ENCODE measurements around the gene SH3TC2.

SH3TC2 gene

GRCh38 chr5:149062371-149063016 is 368 bp downstream of the SH3TC2 start:
- H3K4me1 ChIP-seq (ENCODE audit: control insufficient read depth, insufficient read depth, low read length), result no peaks in the 10 kb centered on the region
- ChIA-PET POLR2A (no interaction called here), CTCF (no interaction called here)
- TF ChIP-seq ZNF239 (tag by site-specific recombination; IDR thresholded peaks at IDR 0.05) (no peak), ZNF223 (tag by site-specific recombination; IDR thresholded peaks at IDR 0.05) (no peak), ZNF10 (tag by site-specific recombination; IDR thresholded peaks at IDR 0.05) (no peak), IKZF3 (tag by site-specific recombination; IDR thresholded peaks at IDR 0.05) (no peak), ZFP3 (tag by site-specific recombination; IDR thresholded peaks at IDR 0.05; ENCODE audit: low read depth) (no peak), CTCF (tag by site-specific recombination; IDR thresholded peaks at IDR 0.05) (no peak), KLF7 (tag by site-specific recombination; IDR thresholded peaks at IDR 0.05; ENCODE audit: borderline replicate concordance) (no peak), ZBTB1 (tag by site-specific recombination; IDR thresholded peaks at IDR 0.05) (no peak), ZNF629 (tag by site-specific recombination; IDR thresholded peaks at IDR 0.05) (no peak), ZNF416 (tag by site-specific recombination; IDR thresholded peaks at IDR 0.05) (no peak), ZNF785 (tag by site-specific recombination; IDR thresholded peaks at IDR 0.05) (no peak), MYNN (tag by site-specific recombination; IDR thresholded peaks at IDR 0.05; ENCODE audit: borderline replicate concordance) (no peak), ZNF704 (tag by site-specific recombination; IDR thresholded peaks at IDR 0.05) (no peak), ZNF558 (tag by site-specific recombination; IDR thresholded peaks at IDR 0.05) (no peak), ZNF221 (tag by site-specific recombination; IDR thresholded peaks at IDR 0.05; ENCODE audit: borderline replicate concordance) (no peak), TCF7L2 (IDR thresholded peaks at IDR 0.05; ENCODE audit: borderline replicate concordance, low read depth, low read length) (no peak)
- TF ChIP-seq, protein P1, sequence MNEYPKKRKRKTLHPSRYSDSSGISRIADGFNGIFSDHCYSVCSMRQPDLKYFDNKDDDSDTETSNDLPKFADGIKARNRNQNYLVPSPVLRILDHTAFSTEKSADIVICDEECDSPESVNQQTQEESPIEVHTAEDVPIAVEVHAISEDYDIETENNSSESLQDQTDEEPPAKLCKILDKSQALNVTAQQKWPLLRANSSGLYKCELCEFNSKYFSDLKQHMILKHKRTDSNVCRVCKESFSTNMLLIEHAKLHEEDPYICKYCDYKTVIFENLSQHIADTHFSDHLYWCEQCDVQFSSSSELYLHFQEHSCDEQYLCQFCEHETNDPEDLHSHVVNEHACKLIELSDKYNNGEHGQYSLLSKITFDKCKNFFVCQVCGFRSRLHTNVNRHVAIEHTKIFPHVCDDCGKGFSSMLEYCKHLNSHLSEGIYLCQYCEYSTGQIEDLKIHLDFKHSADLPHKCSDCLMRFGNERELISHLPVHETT (tag by site-specific recombination; IDR thresholded peaks at IDR 0.05), result no peak
- TF ChIP-seq, protein P2, sequence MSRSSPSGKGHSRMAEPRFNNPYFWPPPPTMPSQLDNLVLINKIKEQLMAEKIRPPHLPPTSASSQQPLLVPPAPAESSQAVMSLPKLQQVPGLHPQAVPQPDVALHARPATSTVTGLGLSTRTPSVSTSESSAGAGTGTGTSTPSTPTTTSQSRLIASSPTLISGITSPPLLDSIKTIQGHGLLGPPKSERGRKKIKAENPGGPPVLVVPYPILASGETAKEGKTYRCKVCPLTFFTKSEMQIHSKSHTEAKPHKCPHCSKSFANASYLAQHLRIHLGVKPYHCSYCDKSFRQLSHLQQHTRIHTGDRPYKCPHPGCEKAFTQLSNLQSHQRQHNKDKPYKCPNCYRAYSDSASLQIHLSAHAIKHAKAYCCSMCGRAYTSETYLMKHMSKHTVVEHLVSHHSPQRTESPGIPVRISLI (tag by site-specific recombination; IDR thresholded peaks at IDR 0.05), result no peak
- H3K27ac ChIP-seq (ENCODE audit: extremely low read depth, low read depth, low read length), result no peak overlapping the region
- H3K9me3 ChIP-seq (ENCODE audit: control insufficient read depth, insufficient read depth, low read depth, low read length), result no peaks in the 10 kb centered on the region
- H3K4me3 ChIP-seq (ENCODE audit: low read depth, low read length), result no peak overlapping the region
- H3K36me3 ChIP-seq (ENCODE audit: control insufficient read depth in 2 of 2, insufficient read depth in 1 of 2, low read length in 2 of 2), result no peaks in the 10 kb centered on the region

DNA sequence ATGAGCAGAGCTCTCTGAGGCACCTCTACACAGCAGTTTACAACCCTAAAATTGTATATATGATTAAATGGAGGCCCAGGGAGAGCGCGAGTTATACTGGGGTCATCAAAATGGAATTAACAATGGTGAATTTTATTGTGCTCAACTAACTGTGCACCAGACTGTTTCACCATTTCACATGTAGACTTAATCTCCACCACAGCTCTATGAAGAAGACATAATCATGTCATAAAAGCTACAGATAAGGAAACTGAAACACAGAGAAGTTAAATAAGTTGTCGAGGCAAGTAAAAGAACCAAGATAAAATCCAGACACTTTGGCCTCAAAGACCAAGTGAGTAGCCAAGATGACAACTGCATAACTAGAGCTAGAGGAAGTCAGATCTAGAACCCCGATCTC is 1.5 kb downstream of the SH3TC2 start:
- H3K27ac ChIP-seq (ENCODE audit: extremely low read depth, low read depth, low read length), result no peak overlapping the region
- CTCF ChIA-PET, result interaction anchor here (0.5 to 1.0 kb wide), 4 partner anchors 23 to 208 kb away, joined by 3 to 4 read pairs (median 3); no protein-coding TSS in a partner anchor
- no peaks in the 10 kb centered on the region for H3K36me3 ChIP-seq (ENCODE audit: control insufficient read depth in 2 of 2, insufficient read depth in 1 of 2, low read length in 2 of 2)
- H3K9me3 ChIP-seq (ENCODE audit: control insufficient read depth, insufficient read depth, low read depth, low read length), result no peaks in the 10 kb centered on the region
- H3K4me1 ChIP-seq (ENCODE audit: control insufficient read depth, insufficient read depth, low read length), result no peaks in the 10 kb centered on the region
- POLR2A ChIA-PET, result no interaction called here
- no peak overlapping the region for H3K4me3 ChIP-seq (ENCODE audit: low read depth, low read length)
- TF ChIP-seq ZNF423 (tag by site-specific recombination; IDR thresholded peaks at IDR 0.05), result no peak
- TF ChIP-seq ZNF292 (tag by site-specific recombination; IDR thresholded peaks at IDR 0.05; ENCODE audit: borderline replicate concordance, low read depth), result no peak
- no peak for TF ChIP-seq ZNF354C (tag by site-specific recombination; IDR thresholded peaks at IDR 0.05; ENCODE audit: borderline replicate concordance, low read depth)
- no peak for TF ChIP-seq ZNF175 (tag by site-specific recombination; IDR thresholded peaks at IDR 0.05)
- TF ChIP-seq, protein P3, sequence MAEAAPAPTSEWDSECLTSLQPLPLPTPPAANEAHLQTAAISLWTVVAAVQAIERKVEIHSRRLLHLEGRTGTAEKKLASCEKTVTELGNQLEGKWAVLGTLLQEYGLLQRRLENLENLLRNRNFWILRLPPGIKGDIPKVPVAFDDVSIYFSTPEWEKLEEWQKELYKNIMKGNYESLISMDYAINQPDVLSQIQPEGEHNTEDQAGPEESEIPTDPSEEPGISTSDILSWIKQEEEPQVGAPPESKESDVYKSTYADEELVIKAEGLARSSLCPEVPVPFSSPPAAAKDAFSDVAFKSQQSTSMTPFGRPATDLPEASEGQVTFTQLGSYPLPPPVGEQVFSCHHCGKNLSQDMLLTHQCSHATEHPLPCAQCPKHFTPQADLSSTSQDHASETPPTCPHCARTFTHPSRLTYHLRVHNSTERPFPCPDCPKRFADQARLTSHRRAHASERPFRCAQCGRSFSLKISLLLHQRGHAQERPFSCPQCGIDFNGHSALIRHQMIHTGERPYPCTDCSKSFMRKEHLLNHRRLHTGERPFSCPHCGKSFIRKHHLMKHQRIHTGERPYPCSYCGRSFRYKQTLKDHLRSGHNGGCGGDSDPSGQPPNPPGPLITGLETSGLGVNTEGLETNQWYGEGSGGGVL (tag by site-specific recombination; IDR thresholded peaks at IDR 0.05), result no peak
- TF ChIP-seq ZNF350 (tag by site-specific recombination; IDR thresholded peaks at IDR 0.05), result no peak
- no peak for TF ChIP-seq ZNF324 (tag by site-specific recombination; IDR thresholded peaks at IDR 0.05)
- no peak for TF ChIP-seq ZNF24 (tag by site-specific recombination; IDR thresholded peaks at IDR 0.05)
- TF ChIP-seq, protein P4, sequence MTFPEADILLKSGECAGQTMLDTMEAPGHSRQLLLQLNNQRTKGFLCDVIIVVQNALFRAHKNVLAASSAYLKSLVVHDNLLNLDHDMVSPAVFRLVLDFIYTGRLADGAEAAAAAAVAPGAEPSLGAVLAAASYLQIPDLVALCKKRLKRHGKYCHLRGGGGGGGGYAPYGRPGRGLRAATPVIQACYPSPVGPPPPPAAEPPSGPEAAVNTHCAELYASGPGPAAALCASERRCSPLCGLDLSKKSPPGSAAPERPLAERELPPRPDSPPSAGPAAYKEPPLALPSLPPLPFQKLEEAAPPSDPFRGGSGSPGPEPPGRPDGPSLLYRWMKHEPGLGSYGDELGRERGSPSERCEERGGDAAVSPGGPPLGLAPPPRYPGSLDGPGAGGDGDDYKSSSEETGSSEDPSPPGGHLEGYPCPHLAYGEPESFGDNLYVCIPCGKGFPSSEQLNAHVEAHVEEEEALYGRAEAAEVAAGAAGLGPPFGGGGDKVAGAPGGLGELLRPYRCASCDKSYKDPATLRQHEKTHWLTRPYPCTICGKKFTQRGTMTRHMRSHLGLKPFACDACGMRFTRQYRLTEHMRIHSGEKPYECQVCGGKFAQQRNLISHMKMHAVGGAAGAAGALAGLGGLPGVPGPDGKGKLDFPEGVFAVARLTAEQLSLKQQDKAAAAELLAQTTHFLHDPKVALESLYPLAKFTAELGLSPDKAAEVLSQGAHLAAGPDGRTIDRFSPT (tag by site-specific recombination; IDR thresholded peaks at IDR 0.05), result no peak

Measured in HEK293 (cell line).